Neutrophil (primary cell): ENCODE measurements around the gene TXNDC15.

Experiments
- H3K27ac ChIP-seq: fragments of 200-600 bp; sonication (generic); 2 replicates; pipeline ENCODE4 v1.5.1; 2016; ENCODE audit warnings: mild to moderate bottlenecking, moderate library complexity
- H3K27me3 ChIP-seq: fragments of 200-600 bp; sonication (generic); 2 replicates; pipeline ENCODE4 v1.6.0; 2016; ENCODE audit warnings: mild to moderate bottlenecking
- H3K36me3 ChIP-seq: fragments of 200-600 bp; sonication (generic); 2 replicates; pipeline ENCODE4 v1.5.1; 2017
- H3K4me1 ChIP-seq, 2 experiments: fragments of 200-600 bp in 1 of 2; sonication (generic) in 1 of 2; 1 replicate in 1 of 2; 2 replicates in 1 of 2; pipeline versions ENCODE4 v1.5.1 to v1.6.1; 2013 to 2016; ENCODE audit warnings: low read depth in 1 of 2, low read length in 1 of 2, mild to moderate bottlenecking in 1 of 2, moderate library complexity in 1 of 2; ENCODE audit not compliant: control insufficient read depth in 1 of 2, insufficient read depth in 1 of 2
- H3K4me3 ChIP-seq, 2 experiments: fragments of 200-600 bp in 1 of 2; sonication (generic) in 1 of 2; 1 replicate in 1 of 2; 2 replicates in 1 of 2; pipeline ENCODE4 v1.5.1; 2013 to 2016; ENCODE audit warnings: low read depth in 1 of 2, low read length in 1 of 2, mild to moderate bottlenecking in 1 of 2, moderate library complexity in 1 of 2
- H3K9me3 ChIP-seq: fragments of 200-600 bp; sonication (generic); 2 replicates; pipeline ENCODE4 v1.5.1; 2016
- CTCF ChIP-seq: fragments of 200-600 bp; sonication (generic); IDR thresholded peaks from 2 replicates; pipeline ENCODE4 v1.5.1; 2016; ENCODE audit warnings: antibody characterized with exemption

TXNDC15 gene

GRCh38 chr5:134949316-134949715 lies 75.1 kb downstream of the TXNDC15 start:
- no peak for TF ChIP-seq CTCF
- no peaks in the 10 kb centered on the region for H3K4me1 ChIP-seq

More at GRCh38 chr5:134949316-134949715, 75.1 kb downstream of the TXNDC15 start:
- Histone ChIP-seq H3K4me3 (no peak overlapping the region), H3K27ac (no peak overlapping the region), H3K36me3 (no peaks in the 10 kb centered on the region), H3K27me3 (no peaks in the 10 kb centered on the region), H3K9me3 (no peaks in the 10 kb centered on the region)
